ENCODE data around the gene VEGFC.

Gene VEGFC

GRCh38 chr4:176825586-176825985, 32.9 kb upstream of the VEGFC start:
- H3K27me3 ChIP-seq (ENCODE audit: control insufficient read depth in 2 of 2, insufficient read depth in 2 of 2, low read length in 2 of 2) = no peaks in the 10 kb centered on the region
- H3K4me3 ChIP-seq (ENCODE audit: low read length in 2 of 2) = no peak overlapping the region
- no peak overlapping the region for H3K9ac ChIP-seq (ENCODE audit: low read depth in 1 of 2, low read length in 2 of 2)
- no peaks in the 10 kb centered on the region for H3K4me1 ChIP-seq (ENCODE audit: control insufficient read depth in 2 of 2, insufficient read depth in 2 of 2, low read length in 2 of 2)
- no peak overlapping the region for H3K27ac ChIP-seq (ENCODE audit: low read depth in 2 of 2, low read length in 2 of 2)
- H3K9me3 ChIP-seq (ENCODE audit: control insufficient read depth in 2 of 2, low read length in 2 of 2) = no peaks in the 10 kb centered on the region
- no peaks in the 10 kb centered on the region for H3K36me3 ChIP-seq (ENCODE audit: control insufficient read depth in 2 of 2, insufficient read depth in 2 of 2, low read length in 2 of 2)

GRCh38 chr4:176824645-176825366, 32.1 kb upstream of the VEGFC start:
- Histone ChIP-seq H3K27me3 (ENCODE audit: control insufficient read depth in 2 of 2, insufficient read depth in 2 of 2, low read length in 2 of 2) (no peaks in the 10 kb centered on the region), H3K27ac (ENCODE audit: low read depth in 2 of 2, low read length in 2 of 2) (no peak overlapping the region), H3K4me3 (ENCODE audit: low read length in 2 of 2) (no peak overlapping the region), H3K4me1 (ENCODE audit: control insufficient read depth in 2 of 2, insufficient read depth in 2 of 2, low read length in 2 of 2) (no peaks in the 10 kb centered on the region), H3K36me3 (ENCODE audit: control insufficient read depth in 2 of 2, insufficient read depth in 2 of 2, low read length in 2 of 2) (no peaks in the 10 kb centered on the region), H3K9ac (ENCODE audit: low read depth in 1 of 2, low read length in 2 of 2) (no peak overlapping the region), H3K9me3 (ENCODE audit: control insufficient read depth in 2 of 2, low read length in 2 of 2) (no peaks in the 10 kb centered on the region)

DNA sequence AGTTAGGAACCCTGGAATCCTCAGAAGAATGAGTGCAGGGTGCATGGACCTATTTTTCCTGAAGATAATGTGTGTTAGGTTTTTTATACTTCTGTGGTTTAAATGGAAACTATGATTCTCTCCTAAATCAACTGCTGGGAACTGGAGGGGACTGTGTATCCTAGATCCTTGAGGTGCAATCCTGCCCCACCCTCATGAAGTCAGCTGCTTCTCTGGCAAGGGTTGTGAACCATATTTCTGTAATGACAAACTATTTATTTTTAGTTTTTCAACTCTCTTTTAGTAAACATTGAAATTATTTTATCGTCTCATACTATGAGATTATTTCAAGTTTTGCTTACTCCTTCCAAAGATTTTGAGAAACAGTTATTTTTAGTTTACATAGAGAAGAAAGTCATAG, 25.8 kb upstream of the VEGFC start:
- Histone ChIP-seq H3K4me3 (ENCODE audit: low read length in 2 of 2) (no peak overlapping the region), H3K4me1 (ENCODE audit: control insufficient read depth in 2 of 2, insufficient read depth in 2 of 2, low read length in 2 of 2) (no peaks in the 10 kb centered on the region), H3K27me3 (ENCODE audit: control insufficient read depth in 2 of 2, insufficient read depth in 2 of 2, low read length in 2 of 2) (no peaks in the 10 kb centered on the region)

DNA sequence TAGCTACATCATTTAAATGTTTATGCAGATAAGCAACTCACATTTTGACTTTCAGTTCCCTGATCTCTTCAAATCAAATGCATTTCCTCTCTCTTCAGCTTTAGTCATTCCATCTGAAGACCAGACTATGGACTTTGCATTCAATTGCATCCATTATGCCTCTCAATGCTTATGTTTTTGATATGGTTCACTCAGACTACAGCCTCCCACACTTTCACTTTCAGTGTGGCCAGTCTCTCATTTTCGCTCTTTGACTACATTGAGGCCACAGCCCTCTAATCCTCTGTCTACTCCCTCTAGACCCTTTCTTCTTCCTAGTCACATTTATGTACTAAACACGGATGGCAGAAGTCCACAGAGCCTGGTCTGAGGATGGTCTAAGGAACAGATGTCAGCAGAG, 24.5 kb upstream of the VEGFC start:
- no peaks in the 10 kb centered on the region for H3K9me3 ChIP-seq (ENCODE audit: control insufficient read depth in 2 of 2, low read length in 2 of 2)
- H3K9ac ChIP-seq (ENCODE audit: low read depth in 1 of 2, low read length in 2 of 2) = no peak overlapping the region
- no peak overlapping the region for H3K4me3 ChIP-seq (ENCODE audit: low read length in 2 of 2)
- no peaks in the 10 kb centered on the region for H3K36me3 ChIP-seq (ENCODE audit: control insufficient read depth in 2 of 2, insufficient read depth in 2 of 2, low read length in 2 of 2)
- no peak overlapping the region for H3K27ac ChIP-seq (ENCODE audit: low read depth in 2 of 2, low read length in 2 of 2)
- H3K4me1 ChIP-seq (ENCODE audit: control insufficient read depth in 2 of 2, insufficient read depth in 2 of 2, low read length in 2 of 2) = no peaks in the 10 kb centered on the region
- H3K27me3 ChIP-seq (ENCODE audit: control insufficient read depth in 2 of 2, insufficient read depth in 2 of 2, low read length in 2 of 2) = no peaks in the 10 kb centered on the region

More for the DNA sequence above, 25.8 kb upstream of the VEGFC start:
- Histone ChIP-seq H3K9ac (ENCODE audit: low read depth in 1 of 2, low read length in 2 of 2) (no peak overlapping the region), H3K36me3 (ENCODE audit: control insufficient read depth in 2 of 2, insufficient read depth in 2 of 2, low read length in 2 of 2) (no peaks in the 10 kb centered on the region), H3K9me3 (ENCODE audit: control insufficient read depth in 2 of 2, low read length in 2 of 2) (no peaks in the 10 kb centered on the region), H3K27ac (ENCODE audit: low read depth in 2 of 2, low read length in 2 of 2) (no peak overlapping the region)

DNA sequence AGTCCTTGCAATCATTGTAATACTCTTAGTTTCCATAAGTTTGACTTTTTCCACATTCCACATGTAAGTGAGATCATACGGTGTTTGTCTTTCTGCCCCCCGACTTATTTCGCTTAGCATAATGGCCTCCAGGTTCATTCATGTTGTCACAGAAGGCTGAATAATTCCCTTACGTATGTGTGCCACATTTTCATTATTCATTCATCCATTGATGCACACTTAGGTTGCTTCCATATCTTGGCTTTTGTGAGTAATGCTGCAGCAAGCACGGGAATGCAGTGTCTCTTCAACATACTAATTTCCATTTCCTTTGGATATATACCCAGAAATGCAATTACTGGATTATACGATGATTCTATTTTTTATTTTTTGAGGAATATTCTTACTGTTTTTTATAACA, 22.0 kb upstream of the VEGFC start:
- Histone ChIP-seq H3K4me3 (ENCODE audit: low read length in 2 of 2) (no peak overlapping the region), H3K4me1 (ENCODE audit: control insufficient read depth in 2 of 2, insufficient read depth in 2 of 2, low read length in 2 of 2) (no peaks in the 10 kb centered on the region), H3K36me3 (ENCODE audit: control insufficient read depth in 2 of 2, insufficient read depth in 2 of 2, low read length in 2 of 2) (no peaks in the 10 kb centered on the region), H3K9ac (ENCODE audit: low read depth in 1 of 2, low read length in 2 of 2) (no peak overlapping the region), H3K27me3 (ENCODE audit: control insufficient read depth in 2 of 2, insufficient read depth in 2 of 2, low read length in 2 of 2) (no peaks in the 10 kb centered on the region), H3K27ac (ENCODE audit: low read depth in 2 of 2, low read length in 2 of 2) (no peak overlapping the region), H3K9me3 (ENCODE audit: control insufficient read depth in 2 of 2, low read length in 2 of 2) (no peaks in the 10 kb centered on the region)

DNA sequence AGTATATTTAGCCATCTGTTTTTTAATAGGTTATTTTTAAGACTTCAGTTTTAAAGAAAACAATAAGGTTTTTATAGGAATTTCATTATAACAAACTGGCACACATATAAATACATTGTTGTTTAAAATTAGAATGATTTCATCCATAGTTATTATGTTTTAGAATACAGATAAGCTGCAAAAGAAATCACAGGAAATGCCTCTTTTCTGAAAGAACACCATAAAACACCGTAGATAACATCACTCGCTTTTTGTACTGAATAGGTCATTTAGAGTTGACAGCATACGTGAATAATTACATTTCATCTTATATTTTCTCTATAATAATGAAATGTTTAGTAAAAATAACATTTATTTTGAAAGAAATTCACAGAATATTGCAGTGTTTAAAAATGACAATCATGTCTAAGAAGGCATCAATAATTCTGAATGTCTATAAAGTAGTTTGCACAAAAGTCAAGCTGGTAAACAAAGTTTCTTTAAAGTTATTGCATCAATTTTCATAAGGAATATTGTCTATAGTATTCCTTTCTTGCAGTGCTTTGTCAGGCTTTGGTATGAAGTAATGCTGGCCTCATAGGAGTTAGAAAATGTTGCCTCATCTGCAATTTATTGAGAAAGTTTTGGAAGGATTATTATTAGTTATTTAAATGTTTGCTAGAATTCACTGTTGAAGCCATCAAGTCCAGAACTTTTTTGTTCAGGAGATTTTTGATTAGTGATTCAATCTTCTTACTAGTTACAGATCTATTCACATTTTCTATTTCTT, 17.9 kb upstream of the VEGFC start:
- Histone ChIP-seq H3K36me3 (ENCODE audit: control insufficient read depth in 2 of 2, insufficient read depth in 2 of 2, low read length in 2 of 2) (no peaks in the 10 kb centered on the region), H3K27ac (ENCODE audit: low read depth in 2 of 2, low read length in 2 of 2) (no peak overlapping the region), H3K9me3 (ENCODE audit: control insufficient read depth in 2 of 2, low read length in 2 of 2) (no peaks in the 10 kb centered on the region), H3K4me3 (ENCODE audit: low read length in 2 of 2) (no peak overlapping the region), H3K9ac (ENCODE audit: low read depth in 1 of 2, low read length in 2 of 2) (no peak overlapping the region), H3K4me1 (ENCODE audit: control insufficient read depth in 2 of 2, insufficient read depth in 2 of 2, low read length in 2 of 2) (no peaks in the 10 kb centered on the region), H3K27me3 (ENCODE audit: control insufficient read depth in 2 of 2, insufficient read depth in 2 of 2, low read length in 2 of 2) (no peaks in the 10 kb centered on the region)

DNA sequence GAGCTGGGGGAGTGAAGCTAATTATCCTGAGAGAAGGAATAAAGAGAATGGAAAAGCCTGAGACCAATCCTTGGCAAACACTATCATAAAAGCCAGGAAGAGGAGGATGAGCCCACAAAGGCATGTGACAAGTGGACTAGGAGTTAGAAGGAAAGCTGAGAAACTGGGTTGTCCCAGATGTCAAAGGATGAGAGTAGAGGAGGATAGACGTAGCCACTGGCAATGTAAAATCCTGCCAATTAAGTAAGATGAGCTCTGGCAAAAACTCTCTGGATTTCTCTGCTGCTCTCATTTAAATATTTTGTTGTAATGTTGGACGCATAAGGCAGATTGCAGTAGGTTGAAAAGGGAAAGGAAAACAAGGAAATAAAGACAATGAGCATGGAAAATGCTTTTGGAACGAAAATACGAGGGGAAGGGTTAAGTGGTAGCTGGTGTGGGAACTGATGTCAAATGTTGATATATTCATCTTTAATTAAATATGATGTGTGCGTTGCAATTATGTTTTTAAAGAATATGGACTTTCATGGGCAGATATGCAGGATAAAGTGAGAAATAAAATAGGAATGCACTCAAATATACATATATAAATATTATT, 14.2 kb upstream of the VEGFC start:
- H3K27me3 ChIP-seq (ENCODE audit: control insufficient read depth in 2 of 2, insufficient read depth in 2 of 2, low read length in 2 of 2) = no peaks in the 10 kb centered on the region
- no peaks in the 10 kb centered on the region for H3K36me3 ChIP-seq (ENCODE audit: control insufficient read depth in 2 of 2, insufficient read depth in 2 of 2, low read length in 2 of 2)
- H3K9me3 ChIP-seq (ENCODE audit: control insufficient read depth in 2 of 2, low read length in 2 of 2) = no peaks in the 10 kb centered on the region
- H3K27ac ChIP-seq (ENCODE audit: low read depth in 2 of 2, low read length in 2 of 2) = no peak overlapping the region
- H3K9ac ChIP-seq (ENCODE audit: low read depth in 1 of 2, low read length in 2 of 2) = no peak overlapping the region
- H3K4me3 ChIP-seq (ENCODE audit: low read length in 2 of 2) = no peak overlapping the region
- H3K4me1 ChIP-seq (ENCODE audit: control insufficient read depth in 2 of 2, insufficient read depth in 2 of 2, low read length in 2 of 2) = no peaks in the 10 kb centered on the region

- H3K36me3 ChIP-seq (ENCODE audit: control insufficient read depth in 2 of 2, insufficient read depth in 2 of 2, low read length in 2 of 2) = no peaks in the 10 kb centered on the region
- H3K27ac ChIP-seq (ENCODE audit: low read depth in 2 of 2, low read length in 2 of 2) = no peak overlapping the region
- H3K4me3 ChIP-seq (ENCODE audit: low read length in 2 of 2) = no peak overlapping the region
- H3K9me3 ChIP-seq (ENCODE audit: control insufficient read depth in 2 of 2, low read length in 2 of 2) = no peaks in the 10 kb centered on the region
- H3K4me1 ChIP-seq (ENCODE audit: control insufficient read depth in 2 of 2, insufficient read depth in 2 of 2, low read length in 2 of 2) = no peaks in the 10 kb centered on the region
- no peaks in the 10 kb centered on the region for H3K27me3 ChIP-seq (ENCODE audit: control insufficient read depth in 2 of 2, insufficient read depth in 2 of 2, low read length in 2 of 2)
- no peak overlapping the region for H3K9ac ChIP-seq (ENCODE audit: low read depth in 1 of 2, low read length in 2 of 2)
Measured at GRCh38 chr4:176805155-176805554, 12.4 kb upstream of the VEGFC start.

DNA sequence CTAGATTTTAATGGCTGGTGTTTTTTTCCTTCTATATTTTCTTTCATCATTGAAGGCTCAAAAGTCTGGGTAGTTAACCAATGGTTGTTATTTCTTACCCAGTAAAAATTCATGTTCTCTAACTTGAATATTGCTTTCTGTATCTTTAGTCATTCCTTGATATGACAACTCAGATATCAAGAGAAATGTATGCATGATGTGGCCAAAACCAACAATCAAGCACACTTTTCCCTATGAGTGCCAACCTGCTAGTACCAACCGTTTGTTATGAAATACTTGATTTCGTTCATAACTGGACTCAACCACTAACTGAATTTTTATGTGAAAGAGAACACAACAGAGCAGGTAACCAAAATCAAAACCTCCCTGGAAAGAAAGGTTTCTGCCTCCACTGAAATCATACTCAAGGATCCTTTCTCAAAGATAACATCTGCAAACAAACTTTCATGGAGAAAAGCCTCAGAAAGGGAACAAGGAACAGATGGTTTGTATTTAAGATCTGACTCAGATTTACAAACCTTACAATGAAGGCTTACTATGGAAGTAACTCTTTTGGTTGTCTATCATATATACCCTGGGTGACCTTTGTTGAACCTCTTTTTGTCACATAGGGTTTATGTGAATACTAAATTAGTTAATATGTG, 8.3 kb upstream of the VEGFC start:
- Histone ChIP-seq H3K9ac (ENCODE audit: low read depth in 1 of 2, low read length in 2 of 2) (no peak overlapping the region), H3K4me3 (ENCODE audit: low read length in 2 of 2) (no peak overlapping the region), H3K36me3 (ENCODE audit: control insufficient read depth in 2 of 2, insufficient read depth in 2 of 2, low read length in 2 of 2) (no peaks in the 10 kb centered on the region), H3K27ac (ENCODE audit: low read depth in 2 of 2, low read length in 2 of 2) (no peak overlapping the region), H3K27me3 (ENCODE audit: control insufficient read depth in 2 of 2, insufficient read depth in 2 of 2, low read length in 2 of 2) (no peaks in the 10 kb centered on the region), H3K9me3 (ENCODE audit: control insufficient read depth in 2 of 2, low read length in 2 of 2) (no peaks in the 10 kb centered on the region), H3K4me1 (ENCODE audit: control insufficient read depth in 2 of 2, insufficient read depth in 2 of 2, low read length in 2 of 2) (no peaks in the 10 kb centered on the region)

DNA sequence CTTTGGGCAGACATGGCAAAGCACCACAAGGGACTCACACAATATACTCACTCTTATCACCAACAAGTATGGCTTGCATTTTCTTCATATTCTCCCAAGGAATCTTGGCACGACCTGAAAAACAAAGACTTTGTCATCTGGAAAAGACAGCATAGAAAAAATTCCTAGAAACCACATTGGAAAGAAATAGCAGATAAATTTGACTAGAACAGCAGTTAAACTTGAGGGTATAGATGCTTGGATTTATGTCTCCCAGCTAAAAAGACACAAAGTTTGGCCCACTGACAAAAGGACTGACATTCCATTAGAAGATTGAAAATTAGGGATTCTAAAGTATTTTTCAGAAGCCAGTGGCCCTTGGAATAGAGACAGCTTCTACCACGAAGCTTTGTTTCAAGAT, 6.9 kb upstream of the VEGFC start:
- H3K36me3 ChIP-seq (ENCODE audit: control insufficient read depth in 2 of 2, insufficient read depth in 2 of 2, low read length in 2 of 2) = no peaks in the 10 kb centered on the region

More for the DNA sequence above, 6.9 kb upstream of the VEGFC start:
- Histone ChIP-seq H3K4me3 (ENCODE audit: low read length in 2 of 2) (no peak overlapping the region), H3K4me1 (ENCODE audit: control insufficient read depth in 2 of 2, insufficient read depth in 2 of 2, low read length in 2 of 2) (no peaks in the 10 kb centered on the region), H3K27ac (ENCODE audit: low read depth in 2 of 2, low read length in 2 of 2) (no peak overlapping the region), H3K27me3 (ENCODE audit: control insufficient read depth in 2 of 2, insufficient read depth in 2 of 2, low read length in 2 of 2) (no peaks in the 10 kb centered on the region), H3K9ac (ENCODE audit: low read depth in 1 of 2, low read length in 2 of 2) (no peak overlapping the region), H3K9me3 (ENCODE audit: control insufficient read depth in 2 of 2, low read length in 2 of 2) (no peaks in the 10 kb centered on the region)

All from mucosa of rectum (tissue), 2 donors.